Calu3 (cell line): ENCODE measurements around the gene RAD51B. TPM values are rescaled to one million over a fixed set of nuclear protein-coding genes. Genes with fewer than 3 reads are reported as not detected.

Experiments
- BruUV-seq: library from RNA; stranded (reverse); fragments of 400-500 nt; replicated peaks from 2 replicates; lab custom pipeline; 2021; lab: Mats Ljungman, UMichigan
- CTCF ChIA-PET: fragments of 300-600 bp; sonication (Branson Sonifier 250); formaldehyde crosslinking; loops from one replicate; lab custom pipeline; 2022; ENCODE audit warnings: antibody characterized with exemption; lab: Charles Lee
- DNase-seq: peaks from one replicate; pipeline ENCODE4 v3.0.0; 2022
- H3K27ac Mint-ChIP-seq: one replicate; pipeline ENCODE4 v1.8.0; 2022; ENCODE audit warnings: mixed read lengths; ENCODE audit not compliant: unreplicated experiment
- H3K27me3 Mint-ChIP-seq: one replicate; pipeline ENCODE4 v1.8.0; 2022; ENCODE audit warnings: mixed read lengths; ENCODE audit not compliant: unreplicated experiment
- H3K36me3 Mint-ChIP-seq: one replicate; pipeline ENCODE4 v1.8.0; 2022; ENCODE audit warnings: mild to moderate bottlenecking, moderate library complexity, mixed read lengths; ENCODE audit not compliant: insufficient read depth, unreplicated experiment
- H3K4me1 Mint-ChIP-seq: one replicate; pipeline ENCODE4 v1.8.0; 2022; ENCODE audit warnings: mild to moderate bottlenecking, low read depth, mixed read lengths; ENCODE audit not compliant: unreplicated experiment
- H3K4me3 Mint-ChIP-seq: one replicate; pipeline ENCODE4 v1.8.0; 2022; ENCODE audit warnings: mild to moderate bottlenecking, low read depth, moderate library complexity, mixed read lengths; ENCODE audit not compliant: unreplicated experiment
- H3K9me3 Mint-ChIP-seq: one replicate; pipeline ENCODE4 v1.8.0; 2022; ENCODE audit warnings: low read depth, mixed read lengths; ENCODE audit not compliant: unreplicated experiment
- intact Hi-C: fragments of 100-400 bp; cut with micrococcal nuclease; formaldehyde crosslinking; loops from one replicate; pipeline ENCODE4 v1.10.0; 2022; ENCODE audit not compliant: unreplicated experiment
- total RNA-seq: library from RNA; stranded (reverse); gene quantifications from 2 replicates; pipeline ENCODE4 v1.2.3, GENCODE V29; 2022
- TF ChIP-seq, protein P1 (sequence below): fragments of 200-600 bp; IDR thresholded peaks from one replicate; pipeline ENCODE4 v1.8.0; 2022; ENCODE audit warnings: antibody characterized with exemption; ENCODE audit not compliant: unreplicated experiment

Gene RAD51B
- total RNA-seq, 1 experiment from 2014 or later, result 24.7 TPM

DNA sequence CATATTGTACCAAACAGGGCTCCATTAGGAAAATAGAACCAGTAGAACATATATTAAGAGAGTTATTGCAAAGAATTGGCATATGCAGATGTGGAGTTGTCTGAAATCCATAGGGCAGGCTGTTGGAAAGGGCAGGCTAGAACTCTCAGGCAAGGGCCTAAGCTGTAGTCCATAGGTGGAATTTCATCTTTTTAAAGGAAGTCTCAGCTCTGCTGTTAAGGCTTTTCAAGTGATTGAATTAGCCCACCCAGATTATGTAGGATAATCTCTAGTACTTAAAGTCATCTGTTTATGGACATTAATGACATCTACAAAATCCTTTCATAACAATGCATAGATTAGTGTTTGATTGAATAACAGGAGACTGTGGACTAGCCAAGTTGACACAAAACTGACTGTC lies 59.4 kb downstream of the RAD51B start:
- TF ChIP-seq, protein P1, sequence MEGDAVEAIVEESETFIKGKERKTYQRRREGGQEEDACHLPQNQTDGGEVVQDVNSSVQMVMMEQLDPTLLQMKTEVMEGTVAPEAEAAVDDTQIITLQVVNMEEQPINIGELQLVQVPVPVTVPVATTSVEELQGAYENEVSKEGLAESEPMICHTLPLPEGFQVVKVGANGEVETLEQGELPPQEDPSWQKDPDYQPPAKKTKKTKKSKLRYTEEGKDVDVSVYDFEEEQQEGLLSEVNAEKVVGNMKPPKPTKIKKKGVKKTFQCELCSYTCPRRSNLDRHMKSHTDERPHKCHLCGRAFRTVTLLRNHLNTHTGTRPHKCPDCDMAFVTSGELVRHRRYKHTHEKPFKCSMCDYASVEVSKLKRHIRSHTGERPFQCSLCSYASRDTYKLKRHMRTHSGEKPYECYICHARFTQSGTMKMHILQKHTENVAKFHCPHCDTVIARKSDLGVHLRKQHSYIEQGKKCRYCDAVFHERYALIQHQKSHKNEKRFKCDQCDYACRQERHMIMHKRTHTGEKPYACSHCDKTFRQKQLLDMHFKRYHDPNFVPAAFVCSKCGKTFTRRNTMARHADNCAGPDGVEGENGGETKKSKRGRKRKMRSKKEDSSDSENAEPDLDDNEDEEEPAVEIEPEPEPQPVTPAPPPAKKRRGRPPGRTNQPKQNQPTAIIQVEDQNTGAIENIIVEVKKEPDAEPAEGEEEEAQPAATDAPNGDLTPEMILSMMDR, result no peak
- Mint-ChIP-seq H3K4me3 (no peak overlapping the region), H3K27ac (no peak overlapping the region), H3K36me3 (no peaks in the 10 kb centered on the region), H3K9me3 (no peaks in the 10 kb centered on the region), H3K4me1 (no peaks in the 10 kb centered on the region), H3K27me3 (no peaks in the 10 kb centered on the region)
- no TSS peak for BruUV-seq
- intact Hi-C loops, result no loop called here
- DNase-seq, result no peak
- CTCF ChIA-PET, result no interaction called here

DNA sequence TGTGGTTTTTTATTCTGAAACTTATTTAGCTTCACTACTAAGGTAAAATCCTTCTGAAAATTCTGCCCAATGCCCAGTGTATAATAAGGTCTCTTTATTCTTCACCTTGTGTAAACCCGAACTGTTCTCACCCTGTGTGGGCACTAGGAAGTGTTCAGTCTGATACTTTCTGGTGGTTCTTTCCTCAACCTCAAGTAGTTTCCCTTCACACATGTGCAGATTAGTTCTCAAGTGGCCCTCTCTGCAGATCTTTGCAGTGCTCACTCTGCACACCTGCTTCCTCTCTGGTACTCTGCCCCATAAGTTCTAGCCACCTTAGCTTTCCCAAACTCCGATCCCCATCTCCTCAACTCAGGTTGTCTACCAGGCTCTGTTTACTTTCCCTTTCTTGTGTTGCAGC lies 61.6 kb downstream of the RAD51B start:
- CTCF ChIA-PET, result interaction anchor here (1.0 kb wide), 1 partner anchor 935 kb away, joined by 3 read pairs; no protein-coding TSS in a partner anchor
- H3K27me3 Mint-ChIP-seq, result no peaks in the 10 kb centered on the region
- no peak overlapping the region for H3K4me3 Mint-ChIP-seq
- DNase-seq, result no peak
- no peak overlapping the region for H3K27ac Mint-ChIP-seq
- H3K4me1 Mint-ChIP-seq, result no peaks in the 10 kb centered on the region
- intact Hi-C loops, result loop anchor here (5.0 kb wide), 1 partner anchor 961 kb away; no protein-coding TSS in a partner anchor
- no peaks in the 10 kb centered on the region for H3K9me3 Mint-ChIP-seq
- BruUV-seq, result no TSS peak
- H3K36me3 Mint-ChIP-seq, result no peaks in the 10 kb centered on the region
- TF ChIP-seq, protein P1, result no peak

DNA sequence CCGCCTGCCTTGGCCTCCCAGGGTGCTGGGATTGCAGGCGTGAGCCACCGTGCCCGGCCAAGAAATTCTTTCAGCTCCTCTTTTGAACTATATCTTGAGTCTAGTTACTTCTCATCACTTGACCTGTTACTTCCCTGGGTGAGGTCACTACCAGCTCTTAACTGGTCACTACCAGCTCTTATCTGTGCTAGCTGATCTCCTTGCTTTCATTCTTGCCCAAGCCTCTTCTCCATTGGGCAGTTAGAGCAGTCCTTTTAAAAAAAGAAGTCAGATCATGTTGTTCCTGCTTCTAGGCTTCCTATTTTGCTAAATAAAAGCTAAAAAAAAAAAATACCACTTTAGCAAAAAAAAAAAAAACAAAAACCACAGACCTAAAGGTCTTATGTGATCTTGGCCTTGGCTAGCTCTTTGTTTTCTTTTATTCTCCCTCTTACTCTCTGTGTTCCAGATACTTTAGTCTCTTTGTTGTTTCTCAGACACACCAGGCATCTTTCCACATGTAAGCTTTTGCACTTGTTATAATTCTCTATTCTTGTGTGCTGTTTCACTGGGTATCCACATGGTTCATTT lies 63.5 kb downstream of the RAD51B start:
- no peaks in the 10 kb centered on the region for H3K36me3 Mint-ChIP-seq
- no peaks in the 10 kb centered on the region for H3K9me3 Mint-ChIP-seq
- H3K27ac Mint-ChIP-seq, result no peak overlapping the region
- intact Hi-C loops, result loop anchor here (5.0 kb wide), 1 partner anchor 959 kb away; no protein-coding TSS in a partner anchor
- TF ChIP-seq, protein P1, result no peak
- H3K27me3 Mint-ChIP-seq, result no peaks in the 10 kb centered on the region
- H3K4me3 Mint-ChIP-seq, result no peak overlapping the region
- CTCF ChIA-PET, result interaction anchor here (0.6 to 0.7 kb wide), 4 partner anchors 51 to 1514 kb away, joined by 3 to 9 read pairs (median 3); no protein-coding TSS in a partner anchor
- H3K4me1 Mint-ChIP-seq, result no peaks in the 10 kb centered on the region
- no TSS peak for BruUV-seq
- DNase-seq, result no peak

DNA sequence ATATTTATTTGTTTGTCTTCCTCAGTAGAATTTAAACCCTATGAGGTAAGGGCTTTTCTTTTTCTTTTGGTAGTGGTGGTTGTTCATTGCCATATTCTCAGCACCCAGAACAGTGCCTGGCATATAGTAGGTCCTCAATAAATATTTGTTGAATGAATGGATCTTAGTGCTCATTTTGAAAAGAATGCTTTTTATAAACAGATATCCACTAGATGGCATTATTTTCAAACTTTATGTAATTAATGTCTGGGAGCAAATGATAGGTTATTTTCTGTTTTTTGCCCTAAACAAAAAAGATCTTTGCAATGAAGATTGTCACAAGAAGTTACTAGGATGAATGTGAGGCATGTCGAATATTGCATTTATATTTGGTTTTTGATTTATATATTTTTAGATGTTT lies 64.1 kb downstream of the RAD51B start:
- no peaks in the 10 kb centered on the region for H3K4me1 Mint-ChIP-seq
- no peak overlapping the region for H3K4me3 Mint-ChIP-seq
- H3K27ac Mint-ChIP-seq, result no peak overlapping the region
- intact Hi-C loops, result loop anchor here (5.0 kb wide), 1 partner anchor 959 kb away; no protein-coding TSS in a partner anchor
- DNase-seq, result no peak
- no peaks in the 10 kb centered on the region for H3K9me3 Mint-ChIP-seq
- TF ChIP-seq, protein P1, result no peak
- H3K27me3 Mint-ChIP-seq, result no peaks in the 10 kb centered on the region
- no peaks in the 10 kb centered on the region for H3K36me3 Mint-ChIP-seq
- CTCF ChIA-PET, result interaction anchor here (1.1 kb wide), 1 partner anchor 960 kb away, joined by 3 read pairs; no protein-coding TSS in a partner anchor
- no TSS peak for BruUV-seq
